Peyer's patch (tissue), 4 donors: ENCODE results near the gene ZNF630.
"Not testable (repeated sequence)": the region's sequence is repeated elsewhere in the genome, so short reads cannot be mapped to it uniquely, and the experiment has no call there.

ENCODE experiments used
- POLR2A ChIP-seq, 2 donors: fragments of 450-650 bp; IDR thresholded peaks; one replicate each; pipeline ENCODE4 v1.5.1; 2017; ENCODE audit warnings: antibody characterized with exemption in 2 of 2, mild to moderate bottlenecking in 2 of 2, moderate library complexity in 2 of 2
- TF ChIP-seq, protein P1 (sequence below), 6 experiments: fragments of 450-650 bp in 4 of 6; fragments of 200-600 bp in 2 of 6; sonication (generic) in 1 of 6; IDR thresholded peaks; one replicate each; pipeline ENCODE4 v1.5.1; 2017 to 2019; ENCODE audit warnings: antibody characterized with exemption in 6 of 6, mild to moderate bottlenecking in 3 of 6, moderate library complexity in 1 of 6

DNA sequence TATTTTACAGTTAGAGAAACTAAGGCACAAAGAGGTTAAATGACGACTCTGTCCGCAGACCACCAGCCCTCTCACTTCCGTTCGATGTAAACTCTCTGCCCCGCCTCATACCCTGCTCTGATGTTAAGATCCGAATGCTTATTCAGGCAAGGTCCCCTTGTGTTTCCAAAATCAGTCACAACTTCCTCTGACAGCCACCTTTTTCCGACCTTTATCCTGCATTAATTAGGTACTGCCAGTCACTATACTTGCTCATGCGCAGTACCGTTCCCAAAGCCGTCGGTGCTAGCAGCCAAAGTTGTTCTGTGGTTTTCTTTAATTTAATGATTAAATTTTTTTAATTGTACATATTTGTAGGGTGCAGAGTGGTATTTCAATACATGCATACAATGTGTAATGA, 51.0 kb downstream of the ZNF630 start:
- TF ChIP-seq, protein P1, sequence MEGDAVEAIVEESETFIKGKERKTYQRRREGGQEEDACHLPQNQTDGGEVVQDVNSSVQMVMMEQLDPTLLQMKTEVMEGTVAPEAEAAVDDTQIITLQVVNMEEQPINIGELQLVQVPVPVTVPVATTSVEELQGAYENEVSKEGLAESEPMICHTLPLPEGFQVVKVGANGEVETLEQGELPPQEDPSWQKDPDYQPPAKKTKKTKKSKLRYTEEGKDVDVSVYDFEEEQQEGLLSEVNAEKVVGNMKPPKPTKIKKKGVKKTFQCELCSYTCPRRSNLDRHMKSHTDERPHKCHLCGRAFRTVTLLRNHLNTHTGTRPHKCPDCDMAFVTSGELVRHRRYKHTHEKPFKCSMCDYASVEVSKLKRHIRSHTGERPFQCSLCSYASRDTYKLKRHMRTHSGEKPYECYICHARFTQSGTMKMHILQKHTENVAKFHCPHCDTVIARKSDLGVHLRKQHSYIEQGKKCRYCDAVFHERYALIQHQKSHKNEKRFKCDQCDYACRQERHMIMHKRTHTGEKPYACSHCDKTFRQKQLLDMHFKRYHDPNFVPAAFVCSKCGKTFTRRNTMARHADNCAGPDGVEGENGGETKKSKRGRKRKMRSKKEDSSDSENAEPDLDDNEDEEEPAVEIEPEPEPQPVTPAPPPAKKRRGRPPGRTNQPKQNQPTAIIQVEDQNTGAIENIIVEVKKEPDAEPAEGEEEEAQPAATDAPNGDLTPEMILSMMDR (IDR thresholded peaks at IDR 0.05), result not testable (repeated sequence)
- not testable (repeated sequence) for TF ChIP-seq POLR2A (IDR thresholded peaks at IDR 0.05)
